IPS-18a (cell line): Measurements from ENCODE around the gene RANBP3.
A peak's percentile ranks its signal among the peaks of the same experiment; 100 is the strongest.

Experiments used
- H3K27ac ChIP-seq: one replicate; pipeline ENCODE4 v1.5.1; 2013; ENCODE audit warnings: low read length
- H3K27me3 ChIP-seq: one replicate; pipeline ENCODE4 v1.6.1; 2013; ENCODE audit warnings: mild to moderate bottlenecking, low read length; ENCODE audit not compliant: control insufficient read depth, insufficient read depth
- H3K36me3 ChIP-seq: one replicate; pipeline ENCODE4 v1.6.1; 2013; ENCODE audit warnings: low read depth, low read length; ENCODE audit not compliant: control insufficient read depth
- H3K4me1 ChIP-seq: one replicate; pipeline ENCODE4 v1.6.1; 2013; ENCODE audit warnings: low read depth, low read length; ENCODE audit not compliant: control insufficient read depth
- H3K4me3 ChIP-seq: one replicate; pipeline ENCODE4 v1.5.1; 2013; ENCODE audit warnings: low read length
- H3K9ac ChIP-seq: one replicate; pipeline ENCODE4 v1.6.1; 2013; ENCODE audit warnings: mild to moderate bottlenecking, low read length, moderate library complexity
- H3K9me3 ChIP-seq: one replicate; pipeline ENCODE4 v1.6.1; 2013; ENCODE audit warnings: low read depth, low read length; ENCODE audit not compliant: control insufficient read depth

Gene RANBP3

GRCh38 chr19:5960005-5961001 is 17.6 kb downstream of the RANBP3 start:
- Histone ChIP-seq H3K36me3 (no peaks in the 10 kb centered on the region), H3K4me1 (peaks cover 7% of the 10 kb centered on the region), H3K9ac (no peak overlapping the region), H3K4me3 (no peak overlapping the region), H3K27me3 (no peaks in the 10 kb centered on the region), H3K9me3 (no peaks in the 10 kb centered on the region), H3K27ac (no peak overlapping the region)

- Histone ChIP-seq H3K27ac (no peak overlapping the region), H3K9me3 (no peaks in the 10 kb centered on the region), H3K9ac (no peak overlapping the region), H3K4me3 (no peak overlapping the region), H3K27me3 (no peaks in the 10 kb centered on the region), H3K36me3 (no peaks in the 10 kb centered on the region), H3K4me1 (peaks cover 11% of the 10 kb centered on the region)
Observed at GRCh38 chr19:5959260-5960004, 18.5 kb downstream of the RANBP3 start.

DNA sequence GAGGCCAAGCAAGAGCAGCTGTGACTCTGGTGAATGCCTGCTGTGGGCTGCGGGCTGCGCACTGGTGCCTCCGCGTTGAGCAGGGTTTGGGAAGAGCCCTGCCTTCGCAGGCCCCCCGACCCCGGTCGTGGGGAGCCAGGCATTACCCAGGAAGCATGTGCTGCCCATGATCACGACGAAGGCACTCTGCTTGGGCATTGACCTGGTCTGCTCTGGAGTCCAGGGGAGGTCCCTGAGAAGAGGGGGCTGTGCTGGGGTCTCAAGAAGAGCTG is 19.2 kb downstream of the RANBP3 start:
- Histone ChIP-seq H3K9ac (no peak overlapping the region), H3K27ac (no peak overlapping the region), H3K27me3 (no peaks in the 10 kb centered on the region), H3K36me3 (no peaks in the 10 kb centered on the region), H3K4me1 (peaks cover 17% of the 10 kb centered on the region), H3K4me3 (no peak overlapping the region), H3K9me3 (no peaks in the 10 kb centered on the region)

- H3K4me3 ChIP-seq = no peak overlapping the region
- no peaks in the 10 kb centered on the region for H3K27me3 ChIP-seq
- no peak overlapping the region for H3K9ac ChIP-seq
- H3K36me3 ChIP-seq = no peaks in the 10 kb centered on the region
- H3K4me1 ChIP-seq = peaks cover 23% of the 10 kb centered on the region
- no peaks in the 10 kb centered on the region for H3K9me3 ChIP-seq
- H3K27ac ChIP-seq = no peak overlapping the region
Observed at GRCh38 chr19:5958074-5958850, 19.7 kb downstream of the RANBP3 start.

DNA sequence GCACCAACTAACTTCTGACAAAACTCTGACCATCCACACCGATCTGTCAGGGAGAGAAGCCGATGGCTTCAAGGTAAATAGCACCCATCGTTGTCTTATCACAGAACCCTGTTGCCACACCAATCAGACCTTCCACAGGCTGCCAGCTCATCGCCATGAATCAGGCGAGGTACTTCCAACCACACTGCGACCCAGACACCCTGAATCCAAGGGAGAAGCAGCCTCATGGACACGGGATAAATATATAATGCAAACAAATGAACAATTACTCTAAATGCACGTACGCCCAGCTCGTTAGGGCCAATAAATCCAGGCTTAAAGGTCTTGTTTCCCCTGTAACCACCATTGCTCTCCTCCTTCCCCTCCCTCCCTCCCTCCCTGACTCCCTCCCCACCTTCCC is 20.8 kb downstream of the RANBP3 start:
- Histone ChIP-seq H3K27me3 (no peaks in the 10 kb centered on the region), H3K27ac (no peak overlapping the region), H3K9ac (no peak overlapping the region), H3K4me1 (peaks cover 26% of the 10 kb centered on the region), H3K4me3 (no peak overlapping the region), H3K9me3 (no peaks in the 10 kb centered on the region), H3K36me3 (no peaks in the 10 kb centered on the region)

DNA sequence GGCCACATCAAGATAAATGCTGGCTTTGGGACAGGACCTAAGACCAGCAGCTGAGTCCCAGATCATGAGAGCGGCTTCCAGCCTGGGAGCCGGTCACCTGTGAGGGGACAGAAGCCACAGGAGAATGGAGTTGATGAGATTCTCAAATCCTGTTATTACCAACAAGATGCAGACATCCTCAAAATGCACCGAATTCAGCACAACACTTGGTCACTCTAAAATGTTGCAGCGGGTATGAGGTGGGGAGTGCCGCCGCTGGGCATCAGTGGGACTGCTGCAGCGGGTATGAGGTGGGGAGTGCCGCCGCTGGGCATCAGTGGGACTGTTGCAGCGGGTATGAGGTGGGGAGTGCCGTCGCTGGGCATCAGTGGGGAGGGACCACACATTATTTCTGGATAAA is 21.2 kb downstream of the RANBP3 start:
- H3K4me1 ChIP-seq = peaks cover 30% of the 10 kb centered on the region
- H3K9me3 ChIP-seq = no peaks in the 10 kb centered on the region
- no peak overlapping the region for H3K4me3 ChIP-seq
- H3K27me3 ChIP-seq = no peaks in the 10 kb centered on the region
- no peak overlapping the region for H3K27ac ChIP-seq
- no peak overlapping the region for H3K9ac ChIP-seq
- no peaks in the 10 kb centered on the region for H3K36me3 ChIP-seq

GRCh38 chr19:5956323-5956722 is 21.6 kb downstream of the RANBP3 start:
- H3K27ac ChIP-seq = no peak overlapping the region
- H3K4me1 ChIP-seq = peaks cover 34% of the 10 kb centered on the region
- H3K9ac ChIP-seq = no peak overlapping the region
- no peak overlapping the region for H3K4me3 ChIP-seq
- no peaks in the 10 kb centered on the region for H3K27me3 ChIP-seq
- H3K36me3 ChIP-seq = no peaks in the 10 kb centered on the region
- no peaks in the 10 kb centered on the region for H3K9me3 ChIP-seq

DNA sequence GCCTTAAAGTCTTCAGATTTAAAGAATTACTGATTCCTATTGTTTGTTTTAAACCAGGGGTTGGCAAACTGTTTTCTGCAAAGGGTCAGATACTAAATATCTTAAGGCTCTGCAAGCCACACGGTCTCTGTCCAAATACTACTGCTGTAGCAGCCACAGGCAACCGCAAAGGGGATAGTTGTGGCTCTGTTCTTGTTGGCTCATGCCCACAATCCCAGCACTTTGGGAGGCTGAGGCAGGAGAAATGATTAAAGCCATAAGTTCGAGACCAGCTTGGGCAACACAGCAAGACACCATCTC is 22.4 kb downstream of the RANBP3 start:
- no peaks in the 10 kb centered on the region for H3K27me3 ChIP-seq
- no peak overlapping the region for H3K4me3 ChIP-seq
- no peak overlapping the region for H3K27ac ChIP-seq
- H3K9ac ChIP-seq = no peak overlapping the region
- peaks cover 42% of the 10 kb centered on the region for H3K4me1 ChIP-seq
- H3K9me3 ChIP-seq = no peaks in the 10 kb centered on the region
- no peaks in the 10 kb centered on the region for H3K36me3 ChIP-seq

- Histone ChIP-seq H3K4me1 (peaks cover 55% of the 10 kb centered on the region), H3K4me3 (no peak overlapping the region), H3K9ac (no peak overlapping the region), H3K27ac (no peak overlapping the region), H3K9me3 (no peaks in the 10 kb centered on the region), H3K36me3 (no peaks in the 10 kb centered on the region), H3K27me3 (no peaks in the 10 kb centered on the region)
Observed at GRCh38 chr19:5954293-5954692, 23.6 kb downstream of the RANBP3 start.

DNA sequence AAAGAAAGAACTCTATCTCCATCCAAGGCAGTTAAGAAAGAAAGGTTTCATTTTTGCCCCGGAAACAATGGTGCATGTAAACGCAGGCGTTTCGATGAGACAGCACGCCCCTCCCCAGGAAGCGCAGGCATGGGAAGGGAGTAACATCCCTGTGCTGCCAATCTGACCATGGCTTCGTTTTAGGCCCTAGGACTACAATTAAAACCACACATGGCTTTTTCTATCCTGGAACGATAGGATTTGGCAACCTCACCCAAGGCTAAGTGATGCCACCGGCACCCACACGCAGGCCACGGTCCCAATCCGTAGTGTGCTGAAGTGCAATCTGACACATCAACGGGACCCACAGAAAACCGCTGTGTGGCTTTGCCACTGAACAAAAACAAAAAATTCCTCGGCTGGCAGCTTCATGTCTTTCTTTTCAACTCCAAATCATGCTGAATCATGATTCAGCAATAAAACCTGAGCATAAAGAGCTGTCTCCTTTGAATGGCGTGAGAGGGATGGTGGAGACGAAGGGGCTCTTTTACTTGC is 24.2 kb downstream of the RANBP3 start:
- Histone ChIP-seq H3K4me1 (peaks cover 60% of the 10 kb centered on the region), H3K4me3 (no peak overlapping the region), H3K27me3 (no peaks in the 10 kb centered on the region), H3K36me3 (no peaks in the 10 kb centered on the region), H3K27ac (no peak overlapping the region), H3K9me3 (no peaks in the 10 kb centered on the region), H3K9ac (peak overlapping the region; percentile 5)

- Histone ChIP-seq H3K36me3 (no peaks in the 10 kb centered on the region), H3K27me3 (no peaks in the 10 kb centered on the region), H3K27ac (no peak overlapping the region), H3K9ac (peak overlapping the region; percentile 5), H3K9me3 (no peaks in the 10 kb centered on the region), H3K4me1 (peaks cover 64% of the 10 kb centered on the region), H3K4me3 (peak overlapping the region; percentile 29)
Observed at GRCh38 chr19:5953030-5953589, 24.8 kb downstream of the RANBP3 start.
